SU-DHL-6 (cell line): ENCODE data around the gene NOS3.

Experiments
- H2AFZ ChIP-seq: fragments of 200-600 bp; sonication (generic); 2 replicates; pipeline ENCODE4 v1.6.1; 2014; ENCODE audit warnings: low read depth, mild to moderate bottlenecking, moderate library complexity, mixed read lengths, antibody characterized with exemption, low read length; ENCODE audit not compliant: severe bottlenecking
- H3F3A ChIP-seq: fragments of 200-600 bp; shearing (Covaris generic); 2 replicates; pipeline ENCODE4 v1.6.0; 2016; ENCODE audit warnings: antibody characterized with exemption, mild to moderate bottlenecking; ENCODE audit not compliant: insufficient read depth
- H3K27ac ChIP-seq: fragments of 200-600 bp; sonication (generic); 2 replicates; pipeline ENCODE4 v1.5.1; 2016; ENCODE audit warnings: low read depth, mild to moderate bottlenecking, low read length, moderate library complexity, mixed read lengths
- H3K27me3 ChIP-seq: fragments of 200-600 bp; sonication (generic), shearing (Covaris generic); 2 replicates; pipeline ENCODE4 v1.6.0; 2014; ENCODE audit warnings: mild to moderate bottlenecking, low read length
- H3K36me3 ChIP-seq: fragments of 200-600 bp; sonication (generic); 2 replicates; pipeline ENCODE4 v1.6.1; 2014; ENCODE audit warnings: mild to moderate bottlenecking, low read length, mixed read lengths
- H3K4me2 ChIP-seq: fragments of 300-600, 200-600 bp; shearing (Covaris generic), sonication (generic); 2 replicates; pipeline ENCODE4 v1.6.0; 2014; ENCODE audit warnings: low read length, low read depth, mild to moderate bottlenecking; ENCODE audit not compliant: poor library complexity, severe bottlenecking
- H3K4me3 ChIP-seq: fragments of 200-600 bp; sonication (generic); 2 replicates; pipeline ENCODE4 v1.5.1; 2014; ENCODE audit warnings: antibody characterized with exemption, low read length, mild to moderate bottlenecking, mixed read lengths; ENCODE audit not compliant: insufficient read depth, poor library complexity, severe bottlenecking
- H3K79me2 ChIP-seq: fragments of 200-600 bp; sonication (generic); 2 replicates; pipeline ENCODE4 v1.6.1; 2014; ENCODE audit warnings: mild to moderate bottlenecking, low read length, moderate library complexity; ENCODE audit not compliant: insufficient read depth
- H3K9ac ChIP-seq: fragments of 200-600 bp; sonication (generic); 2 replicates; pipeline ENCODE4 v1.7.0; 2014; ENCODE audit warnings: mild to moderate bottlenecking, low read length
- H3K9me2 ChIP-seq: fragments of 200-600 bp; sonication (generic); replicated peaks from 2 replicates; pipeline ENCODE4 v1.6.1; 2014; ENCODE audit warnings: low read length; ENCODE audit not compliant: insufficient read depth
- H3K9me3 ChIP-seq: fragments of 200-600 bp; sonication (generic); 2 replicates; pipeline ENCODE4 v1.6.1; 2014; ENCODE audit warnings: low read length, mixed read lengths; ENCODE audit not compliant: insufficient read depth
- H4K20me1 ChIP-seq: fragments of 200-600 bp; sonication (generic); 2 replicates; pipeline ENCODE4 v1.6.1; 2014; ENCODE audit warnings: low read depth, mild to moderate bottlenecking, antibody characterized with exemption, low read length, moderate library complexity, mixed read lengths
- EZH2phosphoT487 ChIP-seq: fragments of 200-600 bp; sonication (generic), shearing (Covaris generic); conservative IDR thresholded peaks from 2 replicates; pipeline ENCODE4 v1.6.1; 2018; ENCODE audit warnings: mild to moderate bottlenecking, antibody characterized with exemption, low read length, moderate library complexity, mixed read lengths
- TF ChIP-seq, protein P1 (sequence below): fragments of 200-600 bp; sonication (generic); IDR thresholded peaks from one replicate; pipeline ENCODE4 v1.5.1; 2017; ENCODE audit warnings: antibody characterized with exemption, mild to moderate bottlenecking, low read length, moderate library complexity; ENCODE audit not compliant: insufficient read depth, poor library complexity, severe bottlenecking

The NOS3 gene

DNA sequence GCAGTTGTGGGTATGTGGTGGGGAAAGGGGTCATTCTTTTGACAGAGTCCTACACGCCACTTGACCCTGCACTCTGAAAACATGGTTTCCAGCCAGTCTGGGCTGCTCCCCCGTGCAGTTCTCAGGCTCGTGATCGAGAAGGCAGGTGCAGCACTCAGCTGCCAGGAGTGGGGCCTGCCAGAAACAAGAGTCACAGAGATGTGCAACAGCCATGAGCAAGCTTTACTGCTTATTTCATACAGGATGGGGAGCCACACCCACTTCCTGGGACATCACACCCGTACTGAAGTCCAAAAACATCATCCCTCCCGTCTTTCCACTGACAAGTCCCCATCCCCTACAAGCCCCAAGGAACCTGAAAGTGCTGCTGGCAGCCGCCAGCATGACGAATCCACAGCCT lies 24.1 kb downstream of the NOS3 start:
- Histone ChIP-seq H3K4me3 (no peak overlapping the region), H3K36me3 (no peaks in the 10 kb centered on the region), H3K27ac (no peak overlapping the region), H3K4me2 (no peak overlapping the region), H2AFZ (no peak overlapping the region), H3K79me2 (no peaks in the 10 kb centered on the region), H4K20me1 (no peaks in the 10 kb centered on the region), H3K9ac (no peak overlapping the region), H3F3A (no peaks in the 10 kb centered on the region), H3K9me2 (no peaks in the 10 kb centered on the region), H3K27me3 (no peaks in the 10 kb centered on the region), H3K9me3 (no peaks in the 10 kb centered on the region)
- TF ChIP-seq EZH2phosphoT487: no peak
- TF ChIP-seq, protein P1, sequence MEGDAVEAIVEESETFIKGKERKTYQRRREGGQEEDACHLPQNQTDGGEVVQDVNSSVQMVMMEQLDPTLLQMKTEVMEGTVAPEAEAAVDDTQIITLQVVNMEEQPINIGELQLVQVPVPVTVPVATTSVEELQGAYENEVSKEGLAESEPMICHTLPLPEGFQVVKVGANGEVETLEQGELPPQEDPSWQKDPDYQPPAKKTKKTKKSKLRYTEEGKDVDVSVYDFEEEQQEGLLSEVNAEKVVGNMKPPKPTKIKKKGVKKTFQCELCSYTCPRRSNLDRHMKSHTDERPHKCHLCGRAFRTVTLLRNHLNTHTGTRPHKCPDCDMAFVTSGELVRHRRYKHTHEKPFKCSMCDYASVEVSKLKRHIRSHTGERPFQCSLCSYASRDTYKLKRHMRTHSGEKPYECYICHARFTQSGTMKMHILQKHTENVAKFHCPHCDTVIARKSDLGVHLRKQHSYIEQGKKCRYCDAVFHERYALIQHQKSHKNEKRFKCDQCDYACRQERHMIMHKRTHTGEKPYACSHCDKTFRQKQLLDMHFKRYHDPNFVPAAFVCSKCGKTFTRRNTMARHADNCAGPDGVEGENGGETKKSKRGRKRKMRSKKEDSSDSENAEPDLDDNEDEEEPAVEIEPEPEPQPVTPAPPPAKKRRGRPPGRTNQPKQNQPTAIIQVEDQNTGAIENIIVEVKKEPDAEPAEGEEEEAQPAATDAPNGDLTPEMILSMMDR: no peak

DNA sequence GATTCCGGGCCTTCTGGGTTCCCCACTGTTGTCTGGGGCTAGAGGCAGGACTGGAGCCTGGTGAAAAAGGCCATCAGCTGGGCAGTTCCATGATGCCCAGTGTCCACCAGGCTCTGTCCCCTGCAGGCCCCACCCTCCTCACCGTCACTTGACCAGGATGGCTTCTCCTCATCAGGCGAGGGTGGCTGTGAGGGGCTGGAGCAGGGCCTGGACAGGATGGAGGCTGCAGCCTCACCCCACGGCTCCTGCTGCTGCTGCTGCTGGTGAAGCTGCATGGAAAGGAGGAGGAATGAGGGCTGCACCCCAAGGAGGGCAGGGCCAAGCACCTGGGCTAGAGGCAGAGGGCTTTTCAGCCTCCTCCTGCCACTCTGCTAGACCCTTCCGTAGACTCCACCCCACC lies 25.1 kb downstream of the NOS3 start:
- no peaks in the 10 kb centered on the region for H3K36me3 ChIP-seq
- H3K9ac ChIP-seq: no peak overlapping the region
- TF ChIP-seq EZH2phosphoT487: no peak
- TF ChIP-seq, protein P1: no peak
- H3K4me3 ChIP-seq: no peak overlapping the region
- H3K4me2 ChIP-seq: no peak overlapping the region
- no peaks in the 10 kb centered on the region for H4K20me1 ChIP-seq
- H3F3A ChIP-seq: no peaks in the 10 kb centered on the region
- H3K27me3 ChIP-seq: no peaks in the 10 kb centered on the region
- H2AFZ ChIP-seq: no peak overlapping the region
- H3K9me2 ChIP-seq: no peaks in the 10 kb centered on the region
- H3K79me2 ChIP-seq: no peaks in the 10 kb centered on the region
- H3K27ac ChIP-seq: no peak overlapping the region
- no peaks in the 10 kb centered on the region for H3K9me3 ChIP-seq

DNA sequence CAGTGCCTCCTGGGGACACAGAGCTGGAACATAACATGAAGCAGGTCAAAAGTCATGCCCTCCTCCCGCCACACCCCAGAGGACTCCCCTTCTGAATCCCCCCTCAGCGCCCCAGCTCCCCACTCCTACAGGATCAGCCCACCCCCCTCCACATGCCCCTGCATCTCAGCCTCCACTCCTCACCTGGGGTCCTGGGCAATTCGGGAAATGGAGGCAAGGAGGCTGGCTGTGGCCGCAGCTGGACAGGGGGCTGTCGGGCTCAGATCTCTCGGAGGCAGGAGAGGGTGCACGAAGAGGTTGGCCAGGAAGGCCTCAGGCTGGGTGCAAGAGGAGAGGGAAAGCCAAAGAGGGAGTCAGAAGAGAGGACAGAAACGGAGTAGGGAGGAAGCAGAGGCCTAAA lies 25.7 kb downstream of the NOS3 start:
- Histone ChIP-seq H3K36me3 (no peaks in the 10 kb centered on the region), H3K27ac (no peak overlapping the region), H3F3A (no peaks in the 10 kb centered on the region), H3K9ac (no peak overlapping the region), H4K20me1 (no peaks in the 10 kb centered on the region), H3K4me3 (no peak overlapping the region), H3K9me2 (no peaks in the 10 kb centered on the region), H3K79me2 (no peaks in the 10 kb centered on the region), H3K9me3 (no peaks in the 10 kb centered on the region), H3K4me2 (no peak overlapping the region), H2AFZ (no peak overlapping the region), H3K27me3 (no peaks in the 10 kb centered on the region)
- no peak for TF ChIP-seq EZH2phosphoT487
- TF ChIP-seq, protein P1: no peak
